HG03060 (cell line): Measurements from ENCODE around the gene ASIC1.
"Not testable (repeated sequence)": the region's sequence is repeated elsewhere in the genome, so short reads cannot be mapped to it uniquely, and the experiment has no call there.

Experiments
- ATAC-seq: cut with Tn5 transposase; IDR thresholded peaks from one replicate; pipeline ENCODE4 v1.9.1; 2021; ENCODE audit warnings: low read depth, moderate number of reproducible peaks; ENCODE audit not compliant: unreplicated experiment

Gene ASIC1

DNA sequence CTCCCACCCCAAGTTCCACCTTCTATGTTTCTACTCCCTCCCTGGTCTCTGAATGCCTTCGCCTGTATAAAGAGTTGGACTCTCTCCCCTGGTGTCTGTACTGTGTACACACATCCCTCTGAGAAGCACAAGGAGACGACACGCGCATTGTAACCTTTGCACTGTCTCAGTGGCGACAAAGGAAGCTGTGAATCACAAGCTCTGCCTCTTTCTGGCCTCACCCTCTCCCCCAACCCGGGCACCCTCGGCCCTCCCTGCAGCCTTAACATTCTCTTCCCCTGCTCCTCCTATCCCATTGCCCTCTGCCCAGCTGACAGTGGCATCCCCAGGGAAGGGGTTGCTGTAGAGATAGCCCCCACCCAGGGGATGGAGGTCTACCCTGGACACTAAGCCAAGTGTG, 25.2 kb downstream of the ASIC1 start:
- ATAC-seq, result no peak

GRCh38 chr12:50083301-50083700, 25.9 kb downstream of the ASIC1 start:
- ATAC-seq, result no peak

DNA sequence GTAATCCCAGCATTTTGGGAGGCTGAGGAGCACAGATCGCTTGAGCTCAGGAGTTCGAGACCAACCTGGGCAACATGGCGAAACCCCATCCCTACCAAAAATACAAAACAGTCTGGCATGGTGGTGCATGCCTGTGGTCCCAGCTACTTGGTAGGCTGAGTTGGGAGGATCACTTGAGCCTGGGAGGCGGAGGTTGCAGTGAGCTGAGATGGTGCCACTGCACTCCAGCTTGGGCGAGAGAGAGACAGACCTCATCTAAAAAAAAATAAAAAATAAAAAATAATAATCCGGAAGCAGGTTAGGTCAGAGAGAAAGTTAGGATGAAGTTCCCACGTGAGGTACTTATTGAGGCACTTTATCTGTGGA, 27.0 kb downstream of the ASIC1 start:
- not testable (repeated sequence) for ATAC-seq

GRCh38 chr12:50084775-50085614, 27.6 kb downstream of the ASIC1 start, which contains the start of gene SMARCD1:
TSS of gene SMARCD1 (plus strand) at chr12:50085342. CDS start at chr12:50085370, 28 bp downstream.
- no peak for ATAC-seq

GRCh38 chr12:50085615-50086072, 28.2 kb downstream of the ASIC1 start:
- ATAC-seq, result no peak

- no peak for ATAC-seq
These were observed 28.8 kb downstream of the ASIC1 start for GRCh38 chr12:50086148-50086547.

GRCh38 chr12:50087151-50087550, 29.8 kb downstream of the ASIC1 start:
- no peak for ATAC-seq

GRCh38 chr12:50087995-50088394, 30.6 kb downstream of the ASIC1 start:
- no peak for ATAC-seq

DNA sequence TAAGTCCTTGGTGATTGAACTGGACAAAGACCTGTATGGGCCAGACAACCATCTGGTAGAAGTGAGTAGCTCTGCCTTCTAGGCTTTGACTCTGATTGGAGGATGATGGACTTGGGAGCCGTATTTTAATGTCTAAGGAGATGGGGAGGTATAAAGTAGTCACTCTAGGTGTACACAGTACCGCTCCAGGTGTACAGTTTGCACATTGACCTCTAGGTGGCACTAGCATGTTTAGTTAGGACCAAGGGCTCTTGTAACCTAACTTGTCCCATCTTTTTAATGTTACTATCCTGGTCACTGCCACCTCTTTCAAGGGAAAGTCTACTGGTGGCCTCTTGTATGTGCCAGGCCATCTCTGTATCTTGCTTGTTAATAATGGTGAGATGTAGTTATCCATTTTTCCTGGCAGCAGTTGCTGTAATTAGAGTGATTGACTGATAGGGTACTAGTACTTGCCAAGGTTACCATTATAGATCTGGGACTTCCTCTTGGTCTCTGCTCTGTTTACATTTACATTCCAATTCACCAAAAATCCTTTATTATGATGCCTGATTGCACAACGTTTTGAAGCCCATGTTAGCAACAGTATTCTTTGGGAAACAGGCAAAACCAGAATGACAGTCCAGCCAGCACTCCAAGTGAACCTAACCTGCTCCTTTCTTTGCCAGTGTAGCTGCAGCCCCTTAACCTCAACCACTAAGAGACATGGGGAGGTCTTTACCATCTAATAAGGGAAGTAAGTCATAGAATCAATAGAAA, 31.4 kb downstream of the ASIC1 start:
- ATAC-seq, result no peak

GRCh38 chr12:50089730-50090129, 32.3 kb downstream of the ASIC1 start:
- no peak for ATAC-seq

DNA sequence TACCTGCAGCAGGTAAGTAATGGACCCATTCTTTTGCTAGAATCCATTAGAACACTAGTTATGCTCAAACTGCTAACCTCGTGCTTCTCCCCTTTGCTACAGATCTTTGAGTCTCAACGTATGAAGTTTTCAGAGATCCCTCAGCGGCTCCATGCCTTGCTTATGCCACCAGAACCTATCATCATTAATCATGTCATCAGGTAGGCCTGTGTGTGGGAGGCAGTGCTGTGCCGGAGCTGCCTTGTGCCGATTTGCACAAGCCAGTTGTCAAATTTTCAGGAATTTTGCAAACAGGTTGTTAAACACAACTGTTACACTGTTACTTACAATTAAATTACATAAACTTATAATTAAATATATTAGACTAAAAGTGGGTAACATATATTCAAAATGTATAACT, 33.0 kb downstream of the ASIC1 start:
- ATAC-seq, result no peak

GRCh38 chr12:50097952-50098351, 40.6 kb downstream of the ASIC1 start:
- ATAC-seq, result no peak

GRCh38 chr12:50099302-50100008, 42.1 kb downstream of the ASIC1 start:
- no peak for ATAC-seq

- ATAC-seq, result no peak
These were observed 43.2 kb downstream of the ASIC1 start for GRCh38 chr12:50100561-50100960.

GRCh38 chr12:50101663-50102062, 44.3 kb downstream of the ASIC1 start:
- ATAC-seq, result no peak

DNA sequence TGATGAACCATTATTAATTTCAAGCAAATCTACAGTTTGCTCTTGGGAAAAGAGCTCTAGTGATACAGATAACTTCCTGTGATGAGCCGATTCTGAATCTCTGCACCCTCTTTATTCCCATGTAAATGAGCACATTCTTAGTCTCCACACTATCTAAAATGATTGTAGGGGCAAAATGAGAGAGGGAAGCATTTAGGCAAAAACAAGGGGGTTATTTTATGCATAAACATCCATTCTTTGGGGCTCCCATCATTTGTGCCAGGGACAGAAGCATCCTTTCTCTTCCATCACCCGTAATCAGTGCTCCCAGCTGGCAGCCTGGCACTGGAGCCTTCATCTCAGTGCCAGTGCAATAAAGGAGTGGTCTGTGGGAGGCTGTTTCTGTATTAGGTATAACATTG, 44.7 kb downstream of the ASIC1 start:
- ATAC-seq, result no peak

DNA sequence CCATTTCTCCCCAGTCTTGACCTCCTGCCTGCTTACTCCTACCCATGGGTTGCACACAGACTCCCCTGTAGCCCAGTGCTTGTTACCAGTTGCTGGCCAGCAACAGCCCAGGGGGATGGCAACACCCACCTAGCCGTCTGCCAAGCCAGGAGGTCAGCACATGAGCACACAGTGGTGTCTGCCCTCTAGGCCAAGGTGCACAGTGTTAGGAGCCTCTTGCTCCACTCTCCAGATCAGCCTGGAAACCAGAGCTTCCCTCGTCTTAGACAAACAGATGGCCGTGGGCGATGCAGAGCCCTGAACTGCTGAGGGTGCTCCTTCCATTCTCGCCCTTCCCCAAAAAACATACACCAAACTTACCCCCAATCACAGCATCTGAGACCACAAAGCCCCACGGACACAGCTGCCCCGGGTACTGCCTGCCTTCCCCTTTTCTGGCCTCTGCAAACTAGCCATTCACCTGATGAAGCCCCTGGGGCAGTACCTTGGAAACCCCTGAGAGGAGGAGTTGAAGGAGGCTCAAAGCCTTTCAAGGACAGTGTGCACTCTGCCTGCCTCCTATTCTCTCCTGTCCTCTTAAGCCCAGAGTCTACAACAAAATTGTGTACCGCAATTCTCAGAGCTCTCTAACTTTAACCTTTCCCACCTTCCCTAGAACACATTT, 45.4 kb downstream of the ASIC1 start:
- no peak for ATAC-seq

- no peak for ATAC-seq
These were observed 46.0 kb downstream of the ASIC1 start for GRCh38 chr12:50103351-50103750.

DNA sequence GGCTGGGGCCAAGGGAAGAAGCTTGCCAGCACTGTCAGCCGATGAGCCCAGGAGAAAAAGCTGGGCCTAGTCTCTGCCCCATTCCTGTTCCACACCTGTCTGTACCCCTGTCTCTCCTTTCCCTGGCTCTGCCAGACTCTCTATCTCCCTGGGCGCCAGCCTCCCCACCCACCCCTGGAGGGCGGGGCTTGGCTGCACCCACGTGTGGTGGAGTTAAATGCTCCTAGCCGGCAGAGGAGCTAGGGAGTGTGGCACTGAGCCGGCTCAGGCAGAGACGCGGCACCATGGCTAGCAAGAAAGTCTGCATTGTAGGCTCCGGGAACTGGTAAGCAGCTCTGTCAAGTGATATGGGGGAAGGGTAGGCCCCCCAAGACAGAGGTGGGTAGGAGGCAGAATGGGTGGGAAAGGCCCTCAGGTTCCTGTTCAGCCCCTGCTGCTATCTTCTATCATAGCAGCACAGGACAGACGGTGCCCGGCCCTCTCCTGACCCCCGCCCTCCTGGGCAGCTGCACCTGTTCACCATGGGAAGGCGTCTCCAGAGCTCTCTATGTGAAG, 46.4 kb downstream of the ASIC1 start, which contains the start of gene GPD1:
Gene GPD1, plus strand, starts transcription at position 242 of the 555 bp plus-strand sequence. Its CDS starts 43 bp downstream, at position 285.
- no peak for ATAC-seq
